OCI-LY7 (cell line): Measurements from ENCODE around the gene AEN.

ENCODE experiments used
- EZH2phosphoT487 ChIP-seq: fragments of 200-600 bp; sonication (generic); IDR thresholded peaks from 2 replicates; pipeline ENCODE4 v1.6.1; 2018; ENCODE audit warnings: low read depth, borderline replicate concordance, mild to moderate bottlenecking, mixed run types, antibody characterized with exemption, low read length, moderate library complexity, mixed read lengths
- TF ChIP-seq, protein P1 (sequence below): fragments of 200-600 bp; sonication (generic); conservative IDR thresholded peaks from 2 replicates; pipeline ENCODE4 v1.5.1; 2014; ENCODE audit warnings: mild to moderate bottlenecking, antibody characterized with exemption, low read length, moderate library complexity, mixed read lengths

DNA sequence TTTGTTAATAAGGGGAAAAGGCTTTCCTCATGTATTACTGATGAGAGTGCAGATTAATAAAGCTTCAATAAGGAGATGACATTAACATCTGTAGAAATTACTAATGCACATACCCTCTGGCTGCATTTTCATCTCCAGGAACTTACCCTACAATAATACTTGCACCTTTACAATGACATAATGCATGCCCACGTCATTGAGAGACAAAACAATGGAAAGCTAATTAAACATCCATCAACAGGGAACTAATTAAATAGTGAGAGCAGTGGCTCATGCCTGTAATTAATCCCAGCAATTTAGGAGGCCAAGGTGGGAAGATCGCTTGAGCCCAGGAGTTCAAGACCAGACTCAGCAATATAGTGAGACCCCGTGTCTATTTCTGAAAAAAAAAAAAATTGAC, 41.8 kb upstream of the AEN start:
- TF ChIP-seq, protein P1, sequence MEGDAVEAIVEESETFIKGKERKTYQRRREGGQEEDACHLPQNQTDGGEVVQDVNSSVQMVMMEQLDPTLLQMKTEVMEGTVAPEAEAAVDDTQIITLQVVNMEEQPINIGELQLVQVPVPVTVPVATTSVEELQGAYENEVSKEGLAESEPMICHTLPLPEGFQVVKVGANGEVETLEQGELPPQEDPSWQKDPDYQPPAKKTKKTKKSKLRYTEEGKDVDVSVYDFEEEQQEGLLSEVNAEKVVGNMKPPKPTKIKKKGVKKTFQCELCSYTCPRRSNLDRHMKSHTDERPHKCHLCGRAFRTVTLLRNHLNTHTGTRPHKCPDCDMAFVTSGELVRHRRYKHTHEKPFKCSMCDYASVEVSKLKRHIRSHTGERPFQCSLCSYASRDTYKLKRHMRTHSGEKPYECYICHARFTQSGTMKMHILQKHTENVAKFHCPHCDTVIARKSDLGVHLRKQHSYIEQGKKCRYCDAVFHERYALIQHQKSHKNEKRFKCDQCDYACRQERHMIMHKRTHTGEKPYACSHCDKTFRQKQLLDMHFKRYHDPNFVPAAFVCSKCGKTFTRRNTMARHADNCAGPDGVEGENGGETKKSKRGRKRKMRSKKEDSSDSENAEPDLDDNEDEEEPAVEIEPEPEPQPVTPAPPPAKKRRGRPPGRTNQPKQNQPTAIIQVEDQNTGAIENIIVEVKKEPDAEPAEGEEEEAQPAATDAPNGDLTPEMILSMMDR, result no peak
- TF ChIP-seq EZH2phosphoT487, result no peak
